ENCODE measurements around the gene FCHO2. TPM values are rescaled to one million over a fixed set of nuclear protein-coding genes. Genes with fewer than 3 reads are reported as not detected.

The FCHO2 gene
- total RNA-seq, 1 experiment from 2014 or later = 16.9 TPM

DNA sequence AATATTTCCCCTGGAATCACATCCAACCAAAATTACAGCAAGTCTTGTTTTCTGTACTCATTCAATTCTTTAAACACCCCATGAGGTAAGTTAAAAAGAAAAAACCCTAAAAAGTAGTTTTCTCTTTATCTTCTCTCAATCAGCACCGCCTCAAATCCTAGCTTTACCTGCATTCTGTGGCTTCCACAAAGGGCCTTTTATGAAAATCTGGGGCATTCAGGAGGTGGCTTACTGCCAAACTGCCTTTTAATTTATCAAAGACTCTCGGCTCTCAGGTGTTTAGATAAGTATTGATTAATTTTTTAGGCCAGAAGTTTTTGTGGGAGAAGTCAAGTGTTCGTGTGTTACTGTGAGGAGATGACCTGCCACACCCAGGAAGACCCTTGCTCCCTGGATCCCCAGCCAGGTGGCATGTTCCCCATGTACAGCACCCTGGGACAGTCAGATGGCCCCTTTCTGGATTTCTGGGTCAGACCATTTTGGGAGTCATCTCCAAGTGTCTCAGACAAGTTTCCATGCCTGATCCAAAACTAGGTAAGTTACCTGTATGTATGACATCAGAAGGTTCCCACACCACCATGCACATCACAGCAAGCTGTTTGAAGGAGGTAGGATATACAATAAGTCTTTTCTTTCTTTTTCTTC is 158.3 kb downstream of the FCHO2 start:
- no TSS peak for BruUV-seq (replicated peaks)
- ChIA-PET CTCF (no interaction called here), POLR2A (no interaction called here)
- H3K27ac Mint-ChIP-seq (ENCODE audit: low read depth, unreplicated experiment) = no peak overlapping the region
- H3K4me1 Mint-ChIP-seq (ENCODE audit: insufficient read depth, unreplicated experiment) = peaks cover 19% of the 10 kb centered on the region
- no peak for DNase-seq (ENCODE audit: unreplicated experiment)
- TF ChIP-seq, protein P1, sequence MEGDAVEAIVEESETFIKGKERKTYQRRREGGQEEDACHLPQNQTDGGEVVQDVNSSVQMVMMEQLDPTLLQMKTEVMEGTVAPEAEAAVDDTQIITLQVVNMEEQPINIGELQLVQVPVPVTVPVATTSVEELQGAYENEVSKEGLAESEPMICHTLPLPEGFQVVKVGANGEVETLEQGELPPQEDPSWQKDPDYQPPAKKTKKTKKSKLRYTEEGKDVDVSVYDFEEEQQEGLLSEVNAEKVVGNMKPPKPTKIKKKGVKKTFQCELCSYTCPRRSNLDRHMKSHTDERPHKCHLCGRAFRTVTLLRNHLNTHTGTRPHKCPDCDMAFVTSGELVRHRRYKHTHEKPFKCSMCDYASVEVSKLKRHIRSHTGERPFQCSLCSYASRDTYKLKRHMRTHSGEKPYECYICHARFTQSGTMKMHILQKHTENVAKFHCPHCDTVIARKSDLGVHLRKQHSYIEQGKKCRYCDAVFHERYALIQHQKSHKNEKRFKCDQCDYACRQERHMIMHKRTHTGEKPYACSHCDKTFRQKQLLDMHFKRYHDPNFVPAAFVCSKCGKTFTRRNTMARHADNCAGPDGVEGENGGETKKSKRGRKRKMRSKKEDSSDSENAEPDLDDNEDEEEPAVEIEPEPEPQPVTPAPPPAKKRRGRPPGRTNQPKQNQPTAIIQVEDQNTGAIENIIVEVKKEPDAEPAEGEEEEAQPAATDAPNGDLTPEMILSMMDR (IDR thresholded peaks at IDR 0.05; ENCODE audit: unreplicated experiment) = no peak
- no peaks in the 10 kb centered on the region for H3K36me3 Mint-ChIP-seq (ENCODE audit: insufficient read depth, unreplicated experiment)
- peaks cover 14% of the 10 kb centered on the region for H3K9me3 Mint-ChIP-seq (ENCODE audit: unreplicated experiment)
- intact Hi-C loops (cut with micrococcal nuclease) = no loop called here
- no peak overlapping the region for H3K4me3 Mint-ChIP-seq (ENCODE audit: unreplicated experiment)
- no peaks in the 10 kb centered on the region for H3K27me3 Mint-ChIP-seq (ENCODE audit: insufficient read depth, unreplicated experiment)

DNA sequence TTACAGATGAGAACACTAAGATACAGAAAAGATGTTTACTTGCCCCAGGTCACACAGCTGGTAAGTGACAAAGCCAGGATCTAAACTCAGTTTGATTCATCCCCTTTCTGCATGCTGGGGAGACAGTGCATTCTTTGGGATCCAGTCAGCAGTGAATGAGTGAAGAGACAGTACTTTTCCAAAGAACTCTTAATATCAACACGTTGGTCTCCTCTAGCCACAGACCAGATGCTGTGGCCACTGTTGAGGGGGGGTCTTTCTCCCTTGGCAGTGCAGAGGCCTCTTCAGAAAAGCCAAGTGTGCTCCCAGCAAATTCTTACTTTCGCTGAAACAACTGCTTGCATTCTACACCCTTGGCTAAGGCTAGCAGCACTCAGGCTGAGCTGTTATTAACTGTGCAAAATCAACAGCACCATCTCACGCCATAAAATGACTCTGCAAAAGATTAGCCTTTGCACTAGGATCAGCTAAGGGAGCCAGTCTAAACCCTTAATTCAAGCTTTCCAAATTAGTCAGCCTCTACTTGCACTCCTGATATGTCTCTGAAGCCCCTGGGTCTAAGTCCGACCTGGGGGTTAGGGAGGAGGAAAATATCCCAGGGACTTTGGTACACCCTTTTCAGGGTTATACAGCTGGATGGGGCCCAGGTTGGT is 159.7 kb downstream of the FCHO2 start:
- H3K4me3 Mint-ChIP-seq (ENCODE audit: unreplicated experiment) = no peak overlapping the region
- H3K27me3 Mint-ChIP-seq (ENCODE audit: insufficient read depth, unreplicated experiment) = no peaks in the 10 kb centered on the region
- no peaks in the 10 kb centered on the region for H3K36me3 Mint-ChIP-seq (ENCODE audit: insufficient read depth, unreplicated experiment)
- intact Hi-C loops (cut with micrococcal nuclease) = no loop called here
- no peak overlapping the region for H3K27ac Mint-ChIP-seq (ENCODE audit: low read depth, unreplicated experiment)
- peaks cover 19% of the 10 kb centered on the region for H3K4me1 Mint-ChIP-seq (ENCODE audit: insufficient read depth, unreplicated experiment)
- TF ChIP-seq, protein P1 (IDR thresholded peaks at IDR 0.05; ENCODE audit: unreplicated experiment) = no peak
- no TSS peak for BruUV-seq (replicated peaks)
- ChIA-PET POLR2A (interaction anchor here (0.6 to 1.5 kb wide), 6 partner anchors 11 to 1078 kb away, joined by 3 to 6 read pairs (median 4); no protein-coding TSS in a partner anchor), CTCF (interaction anchor here (0.6 to 1.8 kb wide), 7 partner anchors 14 to 336 kb away, joined by 3 to 5 read pairs (median 3); no protein-coding TSS in a partner anchor)
- H3K9me3 Mint-ChIP-seq (ENCODE audit: unreplicated experiment) = peaks cover 7% of the 10 kb centered on the region
- DNase-seq (ENCODE audit: unreplicated experiment) = peak; percentile 41

DNA sequence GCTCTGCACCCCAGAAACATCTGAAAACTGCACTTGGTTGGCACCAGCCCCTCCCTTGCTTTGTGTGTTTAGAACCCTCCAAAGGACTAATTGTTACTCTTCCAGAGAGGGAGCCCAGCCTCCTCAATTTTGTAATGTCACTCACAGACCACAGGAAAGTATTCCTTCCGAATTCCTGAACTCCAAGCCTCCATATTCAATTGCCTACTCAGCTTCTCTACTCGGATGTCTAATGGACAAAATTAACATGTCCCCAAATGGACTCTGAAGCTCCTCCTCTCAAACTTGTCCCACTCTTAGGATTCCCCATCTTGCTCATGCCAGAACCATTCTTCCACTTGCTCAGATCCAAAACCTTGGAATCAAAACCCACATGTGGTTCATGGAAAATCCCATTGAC is 160.7 kb downstream of the FCHO2 start:
- intact Hi-C loops (cut with micrococcal nuclease) = no loop called here
- Mint-ChIP-seq H3K4me3 (ENCODE audit: unreplicated experiment) (no peak overlapping the region), H3K9me3 (ENCODE audit: unreplicated experiment) (peaks cover 7% of the 10 kb centered on the region), H3K4me1 (ENCODE audit: insufficient read depth, unreplicated experiment) (peaks cover 19% of the 10 kb centered on the region), H3K36me3 (ENCODE audit: insufficient read depth, unreplicated experiment) (no peaks in the 10 kb centered on the region), H3K27me3 (ENCODE audit: insufficient read depth, unreplicated experiment) (no peaks in the 10 kb centered on the region), H3K27ac (ENCODE audit: low read depth, unreplicated experiment) (no peak overlapping the region)
- TF ChIP-seq, protein P1 (IDR thresholded peaks at IDR 0.05; ENCODE audit: unreplicated experiment) = no peak
- POLR2A ChIA-PET = interaction anchor here (0.5 to 1.2 kb wide), 2 partner anchors 10 to 40 kb away, joined by 4 to 5 read pairs; no protein-coding TSS in a partner anchor
- CTCF ChIA-PET = interaction anchor here (1.0 to 1.8 kb wide), 5 partner anchors 17 to 335 kb away, joined by 3 to 4 read pairs (median 4); no protein-coding TSS in a partner anchor
- no peak for DNase-seq (ENCODE audit: unreplicated experiment)
- no TSS peak for BruUV-seq (replicated peaks)

DNA sequence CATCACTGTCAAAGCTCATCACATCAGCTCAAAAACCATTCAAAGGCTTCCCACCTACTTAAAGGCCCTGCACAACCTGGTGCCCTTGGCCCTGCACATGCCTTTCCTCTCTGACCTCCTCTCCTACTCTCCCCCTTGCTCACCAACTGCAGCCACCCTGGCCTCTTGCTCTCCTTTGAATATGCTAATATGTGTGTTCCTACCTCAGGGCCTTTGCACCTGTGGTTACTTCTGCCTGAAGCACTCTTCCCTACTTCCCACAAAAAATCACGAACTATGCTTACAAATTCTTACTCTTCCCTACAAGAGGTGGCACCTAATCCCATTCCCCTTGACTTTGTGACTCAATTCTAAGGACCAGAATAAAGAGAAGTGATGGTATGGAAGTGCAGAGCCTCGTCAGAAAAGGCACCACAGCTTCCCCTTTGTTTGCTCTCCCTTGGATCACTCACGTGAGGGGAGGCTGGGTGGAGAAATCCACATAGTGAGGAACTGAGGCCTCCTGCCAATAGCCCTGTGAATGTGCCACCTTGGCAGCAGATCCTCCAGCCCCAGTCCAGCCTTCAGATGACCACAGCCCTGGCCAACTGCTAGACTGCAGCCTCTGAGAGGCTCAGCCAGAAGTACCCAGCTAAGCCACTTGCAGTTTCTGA is 161.4 kb downstream of the FCHO2 start:
- intact Hi-C loops (cut with micrococcal nuclease) = no loop called here
- Mint-ChIP-seq H3K4me3 (ENCODE audit: unreplicated experiment) (no peak overlapping the region), H3K27me3 (ENCODE audit: insufficient read depth, unreplicated experiment) (no peaks in the 10 kb centered on the region), H3K9me3 (ENCODE audit: unreplicated experiment) (peaks cover 7% of the 10 kb centered on the region), H3K4me1 (ENCODE audit: insufficient read depth, unreplicated experiment) (peaks cover 19% of the 10 kb centered on the region), H3K36me3 (ENCODE audit: insufficient read depth, unreplicated experiment) (no peaks in the 10 kb centered on the region), H3K27ac (ENCODE audit: low read depth, unreplicated experiment) (no peak overlapping the region)
- DNase-seq (ENCODE audit: unreplicated experiment) = no peak
- BruUV-seq (replicated peaks) = no TSS peak
- TF ChIP-seq, protein P1 (IDR thresholded peaks at IDR 0.05; ENCODE audit: unreplicated experiment) = no peak
- POLR2A ChIA-PET = no interaction called here
- CTCF ChIA-PET = interaction anchor here (1.1 to 1.2 kb wide), 2 partner anchors 33 to 58 kb away, joined by 3 to 4 read pairs; no protein-coding TSS in a partner anchor

All from MCF 10A (cell line).